Ramos (cell line): ENCODE results near the gene PAFAH1B2.
"Not testable (repeated sequence)": the region's sequence is repeated elsewhere in the genome, so short reads cannot be mapped to it uniquely, and the experiment has no call there.

Experiments
- in situ Hi-C: fragments of 300-500 bp; cut with MboI; formaldehyde crosslinking; loops from one replicate; pipeline ENCODE4 v1.14.3; 2022; ENCODE audit warnings: low sequenced_read_pairs; ENCODE audit not compliant: unreplicated experiment

The PAFAH1B2 gene, protein sequence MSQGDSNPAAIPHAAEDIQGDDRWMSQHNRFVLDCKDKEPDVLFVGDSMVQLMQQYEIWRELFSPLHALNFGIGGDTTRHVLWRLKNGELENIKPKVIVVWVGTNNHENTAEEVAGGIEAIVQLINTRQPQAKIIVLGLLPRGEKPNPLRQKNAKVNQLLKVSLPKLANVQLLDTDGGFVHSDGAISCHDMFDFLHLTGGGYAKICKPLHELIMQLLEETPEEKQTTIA

GRCh38 chr11:117143871-117144476 lies at the start of gene PAFAH1B2:
PAFAH1B2 (plus strand) TSS chr11:117144287; CDS start chr11:117152448, 8,161 bp downstream.
- in situ Hi-C loops, result no loop called here

GRCh38 chr11:117094776-117095175 lies 49.3 kb upstream of the PAFAH1B2 start:
- in situ Hi-C loops, result no loop called here

DNA sequence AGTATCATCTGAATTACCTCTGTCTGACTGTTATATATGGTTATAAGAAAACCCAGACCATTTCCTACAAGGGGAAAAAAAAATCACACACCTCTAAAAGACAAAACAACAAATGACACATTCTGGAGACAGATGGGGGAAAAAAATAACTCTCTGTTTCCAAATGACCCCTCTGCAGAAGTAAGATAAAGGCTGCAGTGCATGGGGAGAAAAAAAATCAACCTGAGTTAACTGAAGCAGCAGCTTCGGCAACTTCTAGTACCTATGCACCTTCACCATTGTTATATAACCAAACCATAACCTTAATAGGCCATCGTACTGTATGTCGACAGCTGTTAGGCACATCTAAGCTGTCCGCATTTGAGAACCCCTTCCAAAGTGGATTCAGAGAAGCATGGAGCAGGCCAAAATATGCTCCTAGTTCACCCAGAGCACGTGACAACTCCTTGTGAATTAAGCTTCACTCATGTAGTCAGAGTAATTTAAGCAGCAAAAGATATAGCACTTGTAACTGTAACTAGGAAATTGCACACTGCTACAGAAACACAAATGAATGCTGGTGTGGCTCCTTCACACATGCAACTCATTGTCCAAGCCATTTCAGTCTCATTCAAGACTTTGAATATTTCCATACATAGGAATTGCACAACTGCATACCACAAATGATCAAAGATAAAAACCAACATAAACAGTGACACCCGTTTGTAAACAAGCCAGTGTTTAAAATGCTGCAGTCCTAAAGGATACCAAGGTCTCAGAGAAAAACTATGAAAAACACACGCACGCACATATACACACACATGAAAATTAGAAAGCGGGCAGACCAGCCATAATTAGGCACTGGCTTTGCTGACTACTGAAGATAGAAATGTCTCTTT lies 48.6 kb upstream of the PAFAH1B2 start:
- in situ Hi-C loops, result no loop called here

DNA sequence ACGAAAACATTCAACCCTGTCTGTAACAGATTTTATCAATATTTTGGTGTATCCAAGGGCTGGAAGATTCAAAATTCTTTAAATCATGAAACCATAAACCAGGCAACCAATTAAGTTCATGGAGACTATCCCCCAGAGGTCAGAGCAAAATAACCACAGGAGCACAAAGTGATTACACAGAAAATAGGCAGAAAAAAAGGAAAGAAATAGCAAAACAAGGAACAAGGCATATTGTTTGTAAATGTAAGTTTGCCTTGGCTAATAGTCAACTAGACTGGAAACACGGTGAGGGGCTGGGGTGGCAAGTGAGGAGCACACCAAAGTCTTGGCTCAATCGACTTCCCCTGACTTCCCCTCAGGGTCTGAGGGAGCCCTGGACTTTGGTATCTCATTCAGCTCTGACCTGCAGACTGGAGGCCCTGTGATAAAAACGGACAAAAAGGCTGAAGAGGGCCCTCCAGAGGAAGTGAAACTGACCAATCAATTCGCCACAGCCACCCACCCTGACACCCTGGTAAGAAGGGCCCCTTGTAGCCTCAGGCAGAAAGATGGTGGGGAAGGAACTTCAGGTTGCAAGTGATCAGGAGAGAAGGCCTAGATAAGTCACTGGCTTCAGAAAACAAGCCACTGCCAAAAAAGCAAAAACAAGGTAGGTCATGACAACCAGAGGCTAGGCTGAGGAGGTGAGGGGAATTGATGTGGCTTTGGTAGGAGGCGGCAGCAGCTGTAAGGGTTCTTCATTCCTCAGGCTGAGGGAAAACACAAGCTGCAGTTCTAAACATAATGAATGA lies 47.7 kb upstream of the PAFAH1B2 start:
- in situ Hi-C loops, result no loop called here

DNA sequence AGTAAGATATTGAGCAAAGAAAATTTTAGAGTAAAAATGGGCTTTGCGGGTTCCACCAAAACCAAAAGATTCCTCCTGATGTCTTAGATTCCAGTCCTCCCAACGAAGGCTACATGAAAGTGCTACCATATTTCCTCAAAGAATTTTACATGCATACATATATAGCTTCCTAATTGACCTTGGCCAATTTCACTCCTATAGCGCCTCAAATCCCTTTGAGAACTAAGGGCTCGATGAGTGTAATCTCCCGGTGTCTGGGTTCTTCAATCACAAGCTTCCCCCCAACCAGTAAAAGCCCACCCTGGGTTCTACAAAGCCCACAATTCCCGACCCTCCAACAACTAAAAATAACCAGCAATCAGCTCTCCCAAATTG lies 47.1 kb upstream of the PAFAH1B2 start:
- in situ Hi-C loops, result no loop called here

DNA sequence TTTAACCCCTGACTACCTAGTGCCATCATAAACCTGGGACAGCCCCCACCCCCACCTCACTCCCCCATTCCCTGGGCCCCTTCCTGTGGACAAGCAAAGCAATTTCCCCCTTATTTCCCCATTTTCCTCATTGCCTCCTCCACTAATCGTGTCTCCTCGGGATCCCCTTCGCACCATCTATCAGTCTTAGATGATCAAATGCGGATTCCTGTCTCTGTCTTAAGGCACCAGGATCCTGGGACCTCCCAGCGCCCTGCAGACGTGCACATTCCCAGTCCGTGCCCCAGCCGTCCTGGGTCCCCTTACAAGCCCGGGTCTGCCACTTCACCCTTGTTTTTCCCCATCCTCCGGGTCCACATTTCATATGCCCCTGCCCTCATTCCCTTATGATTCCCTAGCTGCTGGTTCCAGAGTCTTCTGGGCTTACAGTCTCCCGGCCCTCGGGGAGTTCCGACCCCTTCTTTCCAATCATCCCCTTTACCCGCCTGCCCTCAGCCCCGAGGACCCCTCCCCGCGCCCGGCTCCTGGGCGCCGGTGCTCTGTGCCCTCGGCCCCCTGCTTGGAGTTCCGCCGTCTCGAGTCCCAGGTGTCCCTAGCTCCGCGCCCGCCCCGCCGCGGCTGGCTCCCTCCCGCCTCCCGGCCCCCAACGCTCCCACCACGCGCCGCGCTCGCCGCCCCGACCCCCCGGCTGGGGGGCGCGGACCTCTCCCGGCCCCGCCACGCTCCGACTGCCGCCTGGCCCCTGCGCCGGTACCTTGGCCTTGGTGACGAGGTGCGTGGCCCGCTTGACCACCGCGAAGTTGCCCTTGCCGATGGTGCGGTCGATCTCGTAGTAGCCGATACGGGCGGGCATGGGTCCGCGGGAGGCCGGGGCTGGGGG lies 46.5 kb upstream of the PAFAH1B2 start:
- in situ Hi-C loops, result no loop called here

DNA sequence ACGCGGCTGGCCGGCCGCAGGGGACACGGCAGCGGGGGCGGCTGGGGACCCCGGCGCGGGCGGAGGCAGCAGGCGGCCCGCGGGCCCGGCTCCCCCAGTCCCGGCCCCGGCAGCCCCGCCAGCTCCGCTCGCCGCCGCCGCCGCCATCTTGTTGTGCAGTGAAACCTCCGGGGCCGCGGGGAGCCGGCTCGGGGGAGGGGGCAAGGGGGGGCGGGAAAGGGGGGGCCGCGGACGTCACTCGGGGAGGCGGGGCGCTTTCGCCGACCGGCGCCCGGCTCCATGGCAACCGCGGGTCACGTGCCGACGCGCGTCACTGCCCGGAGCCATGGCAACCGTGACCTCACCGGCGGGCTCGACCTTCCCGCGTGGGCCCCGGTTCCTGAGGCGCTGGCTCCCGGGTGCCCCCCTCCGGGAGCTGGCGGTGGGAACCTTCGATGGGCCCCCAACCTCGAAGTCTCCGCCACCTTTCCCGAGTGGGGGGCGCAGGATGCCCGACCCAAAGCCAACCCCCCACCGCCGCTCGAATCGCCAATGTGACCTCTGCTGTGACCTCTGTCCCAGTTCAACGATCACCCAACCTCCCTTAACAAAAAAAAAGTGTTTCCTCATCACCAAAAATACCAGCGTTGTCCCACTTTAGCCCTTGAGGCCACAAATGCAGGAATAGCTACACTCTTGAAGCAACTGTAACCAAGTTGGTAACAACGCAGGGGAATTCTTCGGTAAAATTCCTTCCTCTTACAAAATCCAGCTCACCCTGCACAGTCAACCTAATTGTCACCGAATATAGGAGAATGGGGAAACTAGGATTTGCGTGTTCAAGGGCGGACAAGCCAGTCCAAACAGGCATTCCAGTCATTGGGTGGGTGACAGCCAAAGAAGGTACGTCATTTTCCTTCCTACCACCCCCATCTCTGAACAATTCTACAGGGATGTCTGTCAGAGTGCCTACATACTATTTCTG lies 45.5 kb upstream of the PAFAH1B2 start, which contains the start of gene SIK3:
SIK3 (minus strand) TSS at position 160 of the 964 bp plus-strand sequence; CDS start at position 147, 13 bp downstream.
- in situ Hi-C loops, result no loop called here

DNA sequence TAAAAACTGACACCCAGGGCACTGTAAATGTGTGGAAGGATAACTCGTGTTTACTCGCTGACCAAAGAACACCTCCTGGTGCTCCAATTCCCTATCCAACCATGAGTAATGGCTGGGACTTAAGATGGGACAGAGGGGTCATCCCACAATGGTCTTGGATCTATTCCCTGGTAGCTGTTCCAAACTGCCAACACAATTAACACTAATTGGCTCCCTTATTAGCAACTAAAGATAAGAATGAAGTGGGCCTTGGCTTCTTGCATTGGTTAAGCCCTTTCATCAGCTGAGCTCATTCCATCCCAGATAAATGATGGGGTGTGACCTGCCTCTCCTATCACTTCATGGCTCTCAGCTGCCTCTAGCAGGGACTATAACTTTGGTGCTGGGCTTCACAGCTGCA lies 44.4 kb upstream of the PAFAH1B2 start:
- in situ Hi-C loops, result loop anchor here (10.0 kb wide), 1 partner anchor 225 kb away; no protein-coding TSS in a partner anchor

DNA sequence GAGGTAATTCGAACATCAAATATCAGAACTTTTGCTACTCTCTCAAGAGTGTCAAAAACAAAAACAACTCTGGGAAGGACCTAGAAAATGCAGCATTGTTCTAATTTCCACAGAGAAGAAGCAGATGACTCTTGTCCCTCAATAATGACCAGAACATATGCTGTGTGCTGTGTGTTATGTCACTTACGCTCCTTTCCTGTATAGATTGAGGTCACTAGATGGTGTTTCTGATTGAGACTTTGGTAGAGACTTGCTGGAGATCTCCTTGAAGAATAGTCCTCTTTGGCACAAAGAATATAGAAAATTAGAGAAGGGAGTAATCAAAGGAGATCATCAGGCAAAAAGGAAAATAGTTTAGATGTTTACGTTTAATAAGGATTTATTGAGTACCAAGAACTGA lies 43.5 kb upstream of the PAFAH1B2 start:
- in situ Hi-C loops, result loop anchor here (10.0 kb wide), 1 partner anchor 226 kb away; no protein-coding TSS in a partner anchor

DNA sequence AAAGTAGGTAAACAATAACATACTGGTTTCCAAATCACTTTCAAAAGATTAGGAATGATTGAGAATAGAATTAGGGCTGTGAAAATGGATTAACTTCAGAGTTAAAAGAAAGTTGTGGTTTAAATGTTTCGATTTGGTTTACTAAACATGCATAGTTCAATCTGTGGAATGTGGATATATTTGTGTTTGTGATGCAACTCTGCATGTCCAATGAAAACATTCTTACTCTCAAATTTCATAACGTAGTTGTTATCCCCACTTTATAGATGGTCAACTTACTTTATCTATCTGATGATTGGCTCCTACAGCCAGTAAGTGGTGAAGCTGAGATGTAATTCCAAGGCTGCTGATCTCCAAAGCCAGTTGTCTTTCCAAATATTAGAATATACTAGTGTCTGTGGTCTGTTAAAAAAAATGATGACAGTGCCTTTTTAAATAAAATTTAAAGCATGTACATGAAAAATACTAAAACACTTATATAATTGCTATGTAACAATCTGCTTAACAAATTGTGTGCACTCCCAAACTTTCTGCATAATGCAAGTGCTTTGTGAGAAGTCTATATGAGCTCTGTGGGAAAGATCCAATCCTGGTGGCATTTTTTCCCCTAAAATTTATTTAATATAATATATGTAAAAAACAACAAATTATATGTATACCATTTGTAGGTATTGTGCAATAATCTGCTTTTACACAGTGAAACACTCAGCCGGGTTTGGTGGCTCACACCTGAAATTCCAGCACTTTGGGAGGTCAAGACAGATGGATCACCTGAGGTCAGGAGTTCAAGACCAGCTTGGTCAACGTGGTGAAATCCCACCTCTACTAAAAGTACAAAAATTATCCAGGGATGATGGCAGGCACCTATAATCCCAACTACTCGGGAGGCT lies 36.1 kb upstream of the PAFAH1B2 start:
- in situ Hi-C loops, result loop anchor here (5.0 to 10.0 kb wide), 2 partner anchors 233 to 316 kb away; partner anchors contain the start of gene APOA5

GRCh38 chr11:117110294-117110950 lies 33.7 kb upstream of the PAFAH1B2 start:
- in situ Hi-C loops, result no loop called here

DNA sequence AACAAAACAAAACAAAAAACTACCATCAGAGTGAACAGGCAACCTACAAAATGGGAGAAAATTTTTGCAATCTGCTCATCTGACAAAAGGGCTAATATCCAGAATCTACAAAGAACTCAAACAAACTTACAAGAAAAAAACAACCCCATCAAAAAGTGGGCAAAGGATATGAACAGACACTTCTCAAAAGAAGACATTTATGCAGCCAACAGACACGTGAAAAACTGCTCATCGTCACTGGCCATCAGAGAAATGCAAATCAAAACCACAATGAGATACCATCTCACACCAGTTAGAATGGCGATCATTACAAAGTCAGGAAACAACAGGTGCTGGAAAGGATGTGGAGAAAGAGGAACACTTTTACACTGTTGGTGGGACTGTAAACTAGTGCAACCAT lies 31.6 kb upstream of the PAFAH1B2 start:
- in situ Hi-C loops, result not testable (repeated sequence)

DNA sequence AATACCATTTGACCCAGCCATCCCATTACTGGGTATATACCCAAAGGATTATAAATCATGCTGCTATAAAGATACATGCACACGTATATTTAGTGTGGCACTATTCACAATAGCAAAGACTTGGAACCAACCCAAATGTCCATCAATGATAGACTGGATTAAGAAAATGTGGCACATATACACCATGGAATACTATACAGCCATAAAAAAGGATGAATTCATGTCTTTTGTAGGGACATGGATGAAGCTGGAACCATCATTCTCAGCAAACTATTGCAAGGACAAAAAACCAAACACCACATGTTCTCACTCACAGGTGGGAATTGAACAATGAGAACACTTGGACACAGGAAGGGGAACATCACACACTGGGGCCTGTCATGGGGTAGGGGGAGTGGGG lies 31.1 kb upstream of the PAFAH1B2 start:
- in situ Hi-C loops, result not testable (repeated sequence)

DNA sequence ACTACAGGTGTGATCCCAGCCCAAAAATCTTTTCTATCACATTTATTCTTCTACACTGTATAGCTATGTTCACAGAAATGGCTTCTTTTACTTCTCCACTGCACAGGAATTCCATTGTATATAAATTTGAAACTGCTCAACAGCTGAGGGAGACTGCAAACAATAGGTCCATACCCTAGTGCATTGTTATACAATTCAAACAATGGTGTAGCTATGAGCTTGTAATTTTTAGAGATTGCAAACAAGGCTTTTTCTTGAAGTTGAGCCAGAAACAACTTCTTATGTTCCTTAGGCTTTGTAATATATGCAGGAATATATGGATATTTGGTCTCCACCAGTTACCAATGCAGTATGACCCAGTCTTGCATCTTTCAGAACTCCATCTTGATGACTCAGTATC lies 26.4 kb upstream of the PAFAH1B2 start:
- in situ Hi-C loops, result no loop called here

DNA sequence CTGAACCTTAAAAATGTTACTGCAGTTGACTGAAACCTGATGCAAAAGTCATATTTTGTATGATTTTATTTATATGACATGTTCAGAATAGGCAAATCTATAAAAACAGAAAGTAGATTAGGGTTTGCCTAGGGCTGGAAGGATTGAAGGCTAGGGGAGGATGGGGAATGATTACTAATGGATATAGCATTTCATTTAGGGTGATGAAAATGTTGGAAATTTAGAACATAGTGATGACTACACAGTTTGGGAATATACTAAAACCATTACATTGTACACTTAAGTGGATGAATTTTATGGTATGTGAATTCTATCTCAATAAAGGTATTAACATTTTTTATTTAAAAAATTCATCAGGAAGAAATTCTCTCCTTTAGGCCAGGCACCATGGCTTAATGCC lies 22.9 kb upstream of the PAFAH1B2 start:
- in situ Hi-C loops, result no loop called here

- in situ Hi-C loops, result no loop called here
Observed at GRCh38 chr11:117122556-117122955, 21.5 kb upstream of the PAFAH1B2 start.
